ENCODE results near the gene MAOB.
"Not testable (repeated sequence)": the region's sequence is repeated elsewhere in the genome, so short reads cannot be mapped to it uniquely, and the experiment has no call there.

Gene MAOB

DNA sequence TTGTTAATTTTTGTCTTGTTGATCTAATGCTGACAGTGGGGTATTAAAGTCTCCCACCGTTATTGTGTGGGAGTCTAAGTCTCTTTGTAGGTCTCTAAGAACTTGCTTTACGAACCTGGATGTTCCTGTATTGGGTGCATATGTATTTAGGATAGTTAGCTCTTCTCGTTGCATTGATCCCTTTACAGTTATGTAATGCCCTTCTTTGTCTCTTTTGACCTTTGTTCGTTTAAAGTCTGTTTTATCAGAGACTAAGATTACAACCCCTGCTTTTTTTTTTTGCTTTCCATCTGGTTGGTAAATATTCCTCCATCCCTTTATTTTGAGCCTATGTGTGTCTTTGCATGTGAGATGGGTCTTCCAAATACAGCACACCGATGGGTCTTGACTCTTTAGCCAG lies 157.0 kb downstream of the MAOB start:
- not testable (repeated sequence) for H2AFZ ChIP-seq (ENCODE audit: low read length); H3K4me1 ChIP-seq (ENCODE audit: low read length); H3K4me3 ChIP-seq (ENCODE audit: low read length); H3K9me3 ChIP-seq (replicated peaks; ENCODE audit: insufficient read depth, low read length); H3K36me3 ChIP-seq (replicated peaks; ENCODE audit: insufficient read depth, low read length); H3K4me2 ChIP-seq (ENCODE audit: low read depth, low read length); H4K20me1 ChIP-seq (ENCODE audit: insufficient read depth, low read length); H3F3A ChIP-seq (ENCODE audit: insufficient read depth, low read length); DNase-seq; H3K9ac ChIP-seq (ENCODE audit: low read length); H3K27me3 ChIP-seq (replicated peaks; ENCODE audit: insufficient read depth, low read length); H3K9me2 ChIP-seq (replicated peaks; ENCODE audit: insufficient read depth, low read length); H3K79me2 ChIP-seq (ENCODE audit: low read length); H3K27ac ChIP-seq (ENCODE audit: low read length)

DNA sequence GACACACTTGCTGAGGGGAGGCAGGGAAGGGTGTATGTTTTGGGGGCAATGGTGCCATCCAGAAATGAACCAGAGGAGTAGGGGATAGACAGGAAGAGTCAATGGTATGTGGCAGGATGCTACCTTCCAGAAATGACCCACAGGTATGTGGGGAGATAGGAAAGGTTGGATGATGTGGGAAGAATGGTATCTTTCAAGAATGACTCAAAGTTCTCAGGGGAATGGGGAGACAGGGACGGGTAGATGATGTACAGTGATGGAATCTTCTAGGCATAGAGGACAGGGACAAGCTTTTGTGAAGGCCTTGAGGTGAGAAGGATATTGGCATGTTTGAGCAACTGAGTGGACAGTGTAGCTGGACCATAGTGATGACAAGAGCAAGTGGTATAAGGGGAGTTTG lies 161.3 kb downstream of the MAOB start:
- Histone ChIP-seq H3K27me3 (replicated peaks; ENCODE audit: insufficient read depth, low read length) (no peaks in the 10 kb centered on the region), H3K4me2 (ENCODE audit: low read depth, low read length) (no peak overlapping the region)

DNA sequence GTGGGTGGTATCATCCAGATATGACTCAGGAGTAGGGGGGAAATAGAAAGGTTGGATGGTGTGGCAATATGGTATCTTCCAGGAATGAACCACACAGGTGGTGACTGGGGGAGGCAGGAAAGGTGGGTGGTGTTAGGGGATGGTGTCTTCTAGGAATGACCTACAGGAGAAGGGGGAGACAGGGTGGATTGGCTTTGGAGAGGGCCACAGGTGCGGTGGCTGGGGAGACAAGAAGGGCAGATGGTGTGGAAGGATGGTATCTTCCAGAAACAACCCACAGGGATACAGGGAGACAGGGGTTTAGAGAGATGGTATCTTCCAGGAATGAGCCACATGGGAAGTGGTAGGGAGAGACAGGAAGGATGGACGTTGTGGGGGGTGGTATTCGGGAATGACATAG lies 162.2 kb downstream of the MAOB start:
- Histone ChIP-seq H3K4me2 (ENCODE audit: low read depth, low read length) (no peak overlapping the region), H3F3A (ENCODE audit: insufficient read depth, low read length) (no peaks in the 10 kb centered on the region), H3K9me2 (replicated peaks; ENCODE audit: insufficient read depth, low read length) (no peaks in the 10 kb centered on the region), H3K9ac (ENCODE audit: low read length) (no peak overlapping the region), H2AFZ (ENCODE audit: low read length) (no peak overlapping the region), H3K27me3 (replicated peaks; ENCODE audit: insufficient read depth, low read length) (no peaks in the 10 kb centered on the region), H3K4me1 (ENCODE audit: low read length) (no peaks in the 10 kb centered on the region), H3K27ac (ENCODE audit: low read length) (no peak overlapping the region), H3K4me3 (ENCODE audit: low read length) (no peak overlapping the region), H3K36me3 (replicated peaks; ENCODE audit: insufficient read depth, low read length) (no peaks in the 10 kb centered on the region), H4K20me1 (ENCODE audit: insufficient read depth, low read length) (no peaks in the 10 kb centered on the region), H3K9me3 (replicated peaks; ENCODE audit: insufficient read depth, low read length) (no peaks in the 10 kb centered on the region), H3K79me2 (ENCODE audit: low read length) (no peaks in the 10 kb centered on the region)
- no peak for DNase-seq
- no peak for TF ChIP-seq EZH2 (optimal IDR thresholded peaks at IDR 0.05; ENCODE audit: low read depth, low read length)
- TF ChIP-seq EZH2phosphoT487 (IDR thresholded peaks at IDR 0.05; ENCODE audit: low read length): no peak
- TF ChIP-seq, protein P1, sequence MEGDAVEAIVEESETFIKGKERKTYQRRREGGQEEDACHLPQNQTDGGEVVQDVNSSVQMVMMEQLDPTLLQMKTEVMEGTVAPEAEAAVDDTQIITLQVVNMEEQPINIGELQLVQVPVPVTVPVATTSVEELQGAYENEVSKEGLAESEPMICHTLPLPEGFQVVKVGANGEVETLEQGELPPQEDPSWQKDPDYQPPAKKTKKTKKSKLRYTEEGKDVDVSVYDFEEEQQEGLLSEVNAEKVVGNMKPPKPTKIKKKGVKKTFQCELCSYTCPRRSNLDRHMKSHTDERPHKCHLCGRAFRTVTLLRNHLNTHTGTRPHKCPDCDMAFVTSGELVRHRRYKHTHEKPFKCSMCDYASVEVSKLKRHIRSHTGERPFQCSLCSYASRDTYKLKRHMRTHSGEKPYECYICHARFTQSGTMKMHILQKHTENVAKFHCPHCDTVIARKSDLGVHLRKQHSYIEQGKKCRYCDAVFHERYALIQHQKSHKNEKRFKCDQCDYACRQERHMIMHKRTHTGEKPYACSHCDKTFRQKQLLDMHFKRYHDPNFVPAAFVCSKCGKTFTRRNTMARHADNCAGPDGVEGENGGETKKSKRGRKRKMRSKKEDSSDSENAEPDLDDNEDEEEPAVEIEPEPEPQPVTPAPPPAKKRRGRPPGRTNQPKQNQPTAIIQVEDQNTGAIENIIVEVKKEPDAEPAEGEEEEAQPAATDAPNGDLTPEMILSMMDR (IDR thresholded peaks at IDR 0.05; ENCODE audit: low read length): no peak

More for the DNA sequence above, 161.3 kb downstream of the MAOB start:
- Histone ChIP-seq H3K4me3 (ENCODE audit: low read length) (no peak overlapping the region), H3K9ac (ENCODE audit: low read length) (no peak overlapping the region), H3F3A (ENCODE audit: insufficient read depth, low read length) (no peaks in the 10 kb centered on the region), H4K20me1 (ENCODE audit: insufficient read depth, low read length) (no peaks in the 10 kb centered on the region), H3K79me2 (ENCODE audit: low read length) (no peaks in the 10 kb centered on the region), H2AFZ (ENCODE audit: low read length) (no peak overlapping the region), H3K27ac (ENCODE audit: low read length) (no peak overlapping the region), H3K4me1 (ENCODE audit: low read length) (no peaks in the 10 kb centered on the region), H3K9me2 (replicated peaks; ENCODE audit: insufficient read depth, low read length) (no peaks in the 10 kb centered on the region), H3K36me3 (replicated peaks; ENCODE audit: insufficient read depth, low read length) (no peaks in the 10 kb centered on the region), H3K9me3 (replicated peaks; ENCODE audit: insufficient read depth, low read length) (no peaks in the 10 kb centered on the region)
- no peak for DNase-seq
- TF ChIP-seq, protein P1 (IDR thresholded peaks at IDR 0.05; ENCODE audit: low read length): no peak
- TF ChIP-seq EZH2 (optimal IDR thresholded peaks at IDR 0.05; ENCODE audit: low read depth, low read length): no peak
- no peak for TF ChIP-seq EZH2phosphoT487 (IDR thresholded peaks at IDR 0.05; ENCODE audit: low read length)

DNA sequence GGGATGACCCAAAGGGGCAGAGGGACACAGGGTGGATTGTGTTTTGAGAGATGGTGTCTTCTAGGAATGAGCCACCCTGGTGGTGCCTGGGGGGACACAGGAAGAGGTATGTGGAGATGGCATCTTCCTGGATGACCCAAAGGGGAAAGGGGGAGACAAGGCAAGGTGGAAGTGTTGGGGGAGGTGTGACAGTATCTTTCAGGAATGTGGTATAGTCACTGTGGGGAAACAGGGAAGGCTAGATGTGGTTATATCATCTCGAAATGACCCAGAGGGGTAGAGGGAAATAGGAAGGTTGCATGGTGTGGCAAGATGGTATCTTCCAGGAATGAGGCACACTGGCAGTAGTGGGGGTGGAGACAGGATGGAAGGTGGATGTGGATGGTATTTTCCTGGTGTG lies 163.3 kb downstream of the MAOB start:
- Histone ChIP-seq H3K36me3 (replicated peaks; ENCODE audit: insufficient read depth, low read length) (no peaks in the 10 kb centered on the region), H3F3A (ENCODE audit: insufficient read depth, low read length) (no peaks in the 10 kb centered on the region), H3K27me3 (replicated peaks; ENCODE audit: insufficient read depth, low read length) (no peaks in the 10 kb centered on the region), H4K20me1 (ENCODE audit: insufficient read depth, low read length) (no peaks in the 10 kb centered on the region), H3K4me3 (ENCODE audit: low read length) (no peak overlapping the region), H2AFZ (ENCODE audit: low read length) (no peak overlapping the region), H3K9ac (ENCODE audit: low read length) (no peak overlapping the region), H3K4me1 (ENCODE audit: low read length) (no peaks in the 10 kb centered on the region), H3K9me3 (replicated peaks; ENCODE audit: insufficient read depth, low read length) (no peaks in the 10 kb centered on the region), H3K27ac (ENCODE audit: low read length) (no peak overlapping the region), H3K79me2 (ENCODE audit: low read length) (no peaks in the 10 kb centered on the region), H3K9me2 (replicated peaks; ENCODE audit: insufficient read depth, low read length) (no peaks in the 10 kb centered on the region), H3K4me2 (ENCODE audit: low read depth, low read length) (no peak overlapping the region)
- TF ChIP-seq EZH2phosphoT487 (IDR thresholded peaks at IDR 0.05; ENCODE audit: low read length): no peak
- TF ChIP-seq, protein P1 (IDR thresholded peaks at IDR 0.05; ENCODE audit: low read length): no peak
- no peak for DNase-seq
